ENCODE measurements around the gene ATP5PB.

The ATP5PB gene

GRCh38 chr1:111424281-111424680 is 25.0 kb upstream of the ATP5PB start:
- TF ChIP-seq OSR1 (CRISPR knock-in tag; IDR thresholded peaks at IDR 0.05) = no peak
- TF ChIP-seq ISL1 (CRISPR knock-in tag; IDR thresholded peaks at IDR 0.05) = no peak
- no peak for TF ChIP-seq PATZ1 (CRISPR knock-in tag; IDR thresholded peaks at IDR 0.05; ENCODE audit: borderline replicate concordance)

GRCh38 chr1:111436726-111437125 is 12.5 kb upstream of the ATP5PB start:
- ATAC-seq = no peak
- TF ChIP-seq ZFP3 (CRISPR knock-in tag; IDR thresholded peaks at IDR 0.05) = no peak
- no peak for TF ChIP-seq CSDC2 (CRISPR knock-in tag; IDR thresholded peaks at IDR 0.05)
- no peak for TF ChIP-seq OSR1 (CRISPR knock-in tag; IDR thresholded peaks at IDR 0.05)

More at GRCh38 chr1:111424281-111424680, 25.0 kb upstream of the ATP5PB start:
- ATAC-seq = no peak

- TF ChIP-seq BACH2 (CRISPR knock-in tag; IDR thresholded peaks at IDR 0.05; ENCODE audit: borderline replicate concordance) (no peak), ZFP30 (CRISPR knock-in tag; IDR thresholded peaks at IDR 0.05) (no peak), ZNF8 (CRISPR knock-in tag; IDR thresholded peaks at IDR 0.05) (no peak), PATZ1 (CRISPR knock-in tag; IDR thresholded peaks at IDR 0.05; ENCODE audit: borderline replicate concordance) (no peak), ESRRG (CRISPR knock-in tag; IDR thresholded peaks at IDR 0.05) (no peak), TSHZ2 (CRISPR knock-in tag; IDR thresholded peaks at IDR 0.05) (no peak), PPARA (CRISPR knock-in tag; IDR thresholded peaks at IDR 0.05; ENCODE audit: borderline replicate concordance) (no peak), CREB5 (CRISPR knock-in tag; IDR thresholded peaks at IDR 0.05; ENCODE audit: low read depth) (no peak), CSDC2 (CRISPR knock-in tag; IDR thresholded peaks at IDR 0.05) (no peak), POU6F1 (CRISPR knock-in tag; IDR thresholded peaks at IDR 0.05; ENCODE audit: borderline replicate concordance, low read depth) (no peak), TCF4 (CRISPR knock-in tag; IDR thresholded peaks at IDR 0.05; ENCODE audit: borderline replicate concordance) (no peak), OSR1 (CRISPR knock-in tag; IDR thresholded peaks at IDR 0.05) (no peak), ZC3H10 (CRISPR knock-in tag; IDR thresholded peaks at IDR 0.05) (no peak)
- ATAC-seq = no peak
These were observed 9.6 kb upstream of the ATP5PB start for GRCh38 chr1:111439461-111440351.

- peak; percentile 61; the same call in 2 of the 3 replicates for ATAC-seq
These were observed 7.6 kb upstream of the ATP5PB start for GRCh38 chr1:111441573-111442192.

More at GRCh38 chr1:111441573-111442192, 7.6 kb upstream of the ATP5PB start:
- TF ChIP-seq ISL1 (CRISPR knock-in tag; IDR thresholded peaks at IDR 0.05) (no peak), PPARA (CRISPR knock-in tag; IDR thresholded peaks at IDR 0.05; ENCODE audit: borderline replicate concordance) (no peak)
